ENCODE measurements around the gene SERTAD1. TPM values are rescaled to one million over a fixed set of nuclear protein-coding genes. Genes with fewer than 3 reads are reported as not detected.

Gene SERTAD1
- total RNA-seq, 1 donor from 2014 or later: 17.6 TPM

DNA sequence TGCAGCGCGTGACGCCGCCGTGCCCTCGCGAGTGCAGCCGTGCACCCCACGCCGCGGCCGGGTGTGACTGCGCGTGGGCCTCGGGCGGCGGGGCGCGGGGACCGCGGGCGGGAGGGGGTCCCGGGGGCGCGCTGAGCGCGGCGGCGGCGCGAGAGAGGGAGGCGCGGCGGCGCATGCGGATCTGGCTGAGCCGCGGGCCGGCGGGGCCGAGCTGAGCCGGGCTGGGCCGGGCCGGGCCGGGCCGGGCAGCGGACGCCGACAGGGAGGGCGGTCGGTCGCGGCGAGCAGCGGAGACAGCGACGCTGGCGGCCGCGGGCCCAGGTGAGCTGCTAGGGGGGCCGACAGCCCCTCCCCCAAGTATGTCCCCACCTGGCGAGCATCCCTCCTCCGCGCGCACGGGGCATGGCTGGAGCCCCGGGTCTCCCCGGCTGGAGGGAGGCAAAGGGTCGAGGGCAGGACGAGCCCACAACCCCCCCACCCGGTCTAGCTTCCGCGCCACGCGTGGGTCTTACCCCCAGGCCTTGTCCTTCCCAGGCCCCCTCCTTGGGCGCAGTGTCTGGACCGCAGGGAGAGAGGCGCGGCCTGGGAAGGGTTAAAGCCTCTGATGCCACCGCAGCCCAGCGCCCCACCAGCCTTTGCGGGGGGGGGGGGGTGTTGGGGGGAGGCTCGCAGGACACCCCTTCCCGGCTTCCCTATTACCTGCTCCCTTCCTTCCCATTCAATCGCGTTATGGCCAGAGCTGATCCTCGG is 41.4 kb upstream of the SERTAD1 start, which contains the start of gene SPTBN4:
Gene SPTBN4 (plus strand): TSS at position 17 of the 750 bp plus-strand sequence. CDS start 5,621 bp downstream, outside the sequence.
- no peaks in the 10 kb centered on the region for H3K9me3 ChIP-seq
- H3K36me3 ChIP-seq: no peaks in the 10 kb centered on the region
- ATAC-seq: no peak
- H3K4me1 ChIP-seq: peaks cover 41% of the 10 kb centered on the region
- peak; percentile 50 for DNase-seq
- H3K27ac ChIP-seq: peak within 1 kb of the TSS; percentile 22
- H3K27me3 ChIP-seq (ENCODE audit: low read depth): peaks cover 5% of the 10 kb centered on the region
- H3K4me3 ChIP-seq: peak within 1 kb of the TSS; percentile 86
- TF ChIP-seq, protein P1, sequence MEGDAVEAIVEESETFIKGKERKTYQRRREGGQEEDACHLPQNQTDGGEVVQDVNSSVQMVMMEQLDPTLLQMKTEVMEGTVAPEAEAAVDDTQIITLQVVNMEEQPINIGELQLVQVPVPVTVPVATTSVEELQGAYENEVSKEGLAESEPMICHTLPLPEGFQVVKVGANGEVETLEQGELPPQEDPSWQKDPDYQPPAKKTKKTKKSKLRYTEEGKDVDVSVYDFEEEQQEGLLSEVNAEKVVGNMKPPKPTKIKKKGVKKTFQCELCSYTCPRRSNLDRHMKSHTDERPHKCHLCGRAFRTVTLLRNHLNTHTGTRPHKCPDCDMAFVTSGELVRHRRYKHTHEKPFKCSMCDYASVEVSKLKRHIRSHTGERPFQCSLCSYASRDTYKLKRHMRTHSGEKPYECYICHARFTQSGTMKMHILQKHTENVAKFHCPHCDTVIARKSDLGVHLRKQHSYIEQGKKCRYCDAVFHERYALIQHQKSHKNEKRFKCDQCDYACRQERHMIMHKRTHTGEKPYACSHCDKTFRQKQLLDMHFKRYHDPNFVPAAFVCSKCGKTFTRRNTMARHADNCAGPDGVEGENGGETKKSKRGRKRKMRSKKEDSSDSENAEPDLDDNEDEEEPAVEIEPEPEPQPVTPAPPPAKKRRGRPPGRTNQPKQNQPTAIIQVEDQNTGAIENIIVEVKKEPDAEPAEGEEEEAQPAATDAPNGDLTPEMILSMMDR (IDR thresholded peaks at IDR 0.05): no peak
- intact Hi-C loops (cut with DNase I): no loop called here

DNA sequence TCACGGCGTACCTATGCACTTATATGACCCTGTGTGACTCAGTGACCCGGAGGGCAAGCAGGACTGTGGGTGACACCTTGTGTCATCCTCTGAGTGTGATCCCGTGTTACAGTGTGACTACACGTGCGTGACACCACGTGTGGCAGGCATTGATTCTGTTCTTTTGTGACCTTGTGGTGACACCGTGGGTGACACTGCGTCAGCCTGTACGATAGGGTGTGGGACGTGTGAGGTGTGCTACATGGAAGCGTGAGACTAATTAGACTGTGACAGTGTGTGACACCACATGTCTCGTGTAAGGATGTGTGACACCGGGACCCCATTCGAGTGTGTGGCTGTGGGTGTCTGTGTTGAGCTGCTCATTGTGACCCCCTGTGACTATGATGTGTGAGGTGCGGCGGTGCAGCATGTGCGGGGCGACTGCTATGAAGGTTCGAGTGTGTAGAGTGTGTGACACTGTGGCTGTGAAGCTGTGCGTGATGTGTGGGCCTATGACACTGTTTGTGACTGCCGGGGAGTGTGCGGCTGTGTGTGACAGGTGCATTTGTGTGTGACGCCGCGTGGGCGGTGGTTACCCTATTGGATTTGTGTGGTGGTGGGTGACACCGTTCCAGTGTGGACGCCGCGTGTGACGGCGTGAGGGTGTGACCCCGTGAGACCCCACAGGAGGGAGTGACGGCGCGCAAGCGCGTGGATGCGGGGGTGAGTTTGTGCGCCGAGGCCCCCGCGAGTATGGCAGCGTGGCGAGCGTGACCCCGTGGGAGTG is 40.6 kb upstream of the SERTAD1 start:
- H3K27ac ChIP-seq: peak overlapping the region; percentile 22
- TF ChIP-seq, protein P1 (IDR thresholded peaks at IDR 0.05): no peak
- no peak for ATAC-seq
- H3K36me3 ChIP-seq: no peaks in the 10 kb centered on the region
- H3K4me3 ChIP-seq: peak overlapping the region; percentile 86
- peaks cover 46% of the 10 kb centered on the region for H3K4me1 ChIP-seq
- DNase-seq: peak; percentile 75
- intact Hi-C loops (cut with DNase I): no loop called here
- no peaks in the 10 kb centered on the region for H3K9me3 ChIP-seq
- H3K27me3 ChIP-seq (ENCODE audit: low read depth): peaks cover 5% of the 10 kb centered on the region

DNA sequence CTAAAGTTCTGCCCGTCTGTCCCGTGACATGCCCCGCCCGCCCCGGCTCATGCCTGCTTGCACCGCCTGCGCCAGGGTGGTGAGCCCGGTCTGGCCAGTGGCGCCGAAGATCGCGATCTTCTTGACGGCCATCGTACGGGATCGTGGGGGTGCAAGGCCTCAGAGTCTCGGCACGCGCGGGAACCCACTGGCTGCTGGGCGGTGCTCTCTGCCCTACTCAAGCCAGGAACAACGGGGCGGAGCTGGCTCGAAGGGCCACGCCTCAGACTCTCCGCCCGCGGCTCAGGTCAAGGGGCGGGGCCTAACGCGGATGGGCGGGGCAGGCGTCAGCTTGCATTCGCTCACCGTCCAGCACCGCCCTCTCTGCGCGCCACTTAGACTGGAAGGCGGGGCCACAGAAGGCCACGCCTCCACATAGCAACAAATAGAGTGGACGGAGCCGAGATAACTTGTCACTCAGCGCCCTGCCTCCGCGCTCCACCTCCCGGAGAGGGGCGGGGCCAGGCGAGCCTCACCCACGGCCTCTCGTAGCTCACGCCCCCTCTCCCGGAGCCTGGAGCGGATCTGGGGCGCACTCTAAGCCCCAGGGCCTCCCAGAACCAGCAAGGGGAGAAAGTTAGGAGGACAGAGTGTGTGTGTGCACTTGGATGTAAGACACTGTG is 39.9 kb upstream of the SERTAD1 start, which contains the start of gene BLVRB:
Gene BLVRB (minus strand): TSS at position 189 of the 662 bp plus-strand sequence. CDS start 57 bp downstream, at position 132.
- no peaks in the 10 kb centered on the region for H3K9me3 ChIP-seq
- peaks cover 51% of the 10 kb centered on the region for H3K4me1 ChIP-seq
- H3K4me3 ChIP-seq: peak within 1 kb of the TSS; percentile 86
- H3K27ac ChIP-seq: peak within 1 kb of the TSS; percentile 97
- TF ChIP-seq, protein P1 (IDR thresholded peaks at IDR 0.05): no peak
- peaks cover 5% of the 10 kb centered on the region for H3K27me3 ChIP-seq (ENCODE audit: low read depth)
- peak; percentile 92 to 96 for ATAC-seq
- DNase-seq: peak; percentile 100
- intact Hi-C loops (cut with DNase I): no loop called here
- no peaks in the 10 kb centered on the region for H3K36me3 ChIP-seq

DNA sequence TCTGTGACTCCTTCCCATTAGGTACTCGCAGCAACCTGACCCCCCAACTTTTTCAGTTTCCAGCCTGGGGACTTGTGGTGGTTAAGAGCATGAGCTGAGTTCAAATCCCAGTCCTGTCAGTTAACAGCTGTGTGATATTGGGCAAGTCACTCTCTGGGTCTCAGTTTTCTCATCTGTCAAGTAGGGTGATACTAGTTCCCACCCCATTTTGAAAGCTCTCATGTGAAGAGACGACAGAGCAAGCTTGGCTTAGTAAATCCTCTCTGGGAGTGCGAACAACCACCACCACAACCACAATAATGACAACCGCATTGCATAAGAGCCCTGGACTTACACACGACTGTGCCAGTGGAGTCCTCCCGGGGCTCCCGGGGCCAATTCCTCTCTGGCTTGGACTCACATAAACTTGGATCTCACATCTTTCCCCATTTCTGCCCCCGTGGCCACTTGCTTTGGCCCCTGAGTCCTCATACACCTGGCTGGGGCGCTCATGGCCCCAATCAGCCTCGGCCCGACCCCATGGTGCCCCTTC is 39.3 kb upstream of the SERTAD1 start:
- ATAC-seq (peak; percentile 35 to 38), DNase-seq (no peak)
- H3K9me3 ChIP-seq: no peaks in the 10 kb centered on the region
- TF ChIP-seq, protein P1 (IDR thresholded peaks at IDR 0.05): no peak
- H3K27ac ChIP-seq: peak overlapping the region; percentile 97
- H3K27me3 ChIP-seq (ENCODE audit: low read depth): peaks cover 5% of the 10 kb centered on the region
- no peaks in the 10 kb centered on the region for H3K36me3 ChIP-seq
- peaks cover 51% of the 10 kb centered on the region for H3K4me1 ChIP-seq
- peak overlapping the region; percentile 86 for H3K4me3 ChIP-seq
- intact Hi-C loops (cut with DNase I): no loop called here
